ENCODE measurements around the gene RPL27. TPM values are rescaled to one million over a fixed set of nuclear protein-coding genes. Genes with fewer than 3 reads are reported as not detected.

RPL27 gene
- total RNA-seq, 1 experiment from 2014 or later, result 513 TPM

- ChIA-PET CTCF (no interaction called here), POLR2A (no interaction called here)
- Histone ChIP-seq H3K4me1 (ENCODE audit: control insufficient read depth, insufficient read depth, low read length) (peaks cover 17% of the 10 kb centered on the region), H3K27me3 (ENCODE audit: control insufficient read depth, insufficient read depth, low read length) (no peaks in the 10 kb centered on the region), H3K27ac (ENCODE audit: low read length) (no peak overlapping the region), H3K9me3 (ENCODE audit: control insufficient read depth, insufficient read depth, low read depth, low read length) (no peaks in the 10 kb centered on the region), H3K36me3 (ENCODE audit: control insufficient read depth, insufficient read depth, low read length) (no peaks in the 10 kb centered on the region), H3K4me3 (ENCODE audit: low read depth in 2 of 2, low read length in 2 of 2) (no peak overlapping the region)
- BruUV-seq (replicated peaks), result TSS peak; percentile 80
- ATAC-seq (no peak; the same call in 1 of the 2 replicates), DNase-seq (ENCODE audit: low read depth, low spot score) (no peak)
- in situ Hi-C loops (cut with HindIII; ENCODE audit: low pct_unique_long_range_greater_than_20kb, low sequenced_read_pairs), result no loop called here
- TF ChIP-seq CTCF (IDR thresholded peaks at IDR 0.05) (no peak), POLR2AphosphoS5 (IDR thresholded peaks at IDR 0.05; ENCODE audit: low read depth, low read length) (0 out of 2 replicates have a peak, but pooled peaks have one; percentile 22)
- intact Hi-C loops (cut with micrococcal nuclease; ENCODE audit: unreplicated experiment), result no loop called here
These were observed 16.7 kb downstream of the RPL27 start for GRCh38 chr17:43014649-43015542.

GRCh38 chr17:43015579-43015978, 17.4 kb downstream of the RPL27 start:
- H3K4me1 ChIP-seq (ENCODE audit: control insufficient read depth, insufficient read depth, low read length), result peaks cover 20% of the 10 kb centered on the region
- H3K27me3 ChIP-seq (ENCODE audit: control insufficient read depth, insufficient read depth, low read length), result no peaks in the 10 kb centered on the region
- BruUV-seq (replicated peaks), result no TSS peak
- H3K4me3 ChIP-seq (ENCODE audit: low read depth in 2 of 2, low read length in 2 of 2), result no peak overlapping the region
- in situ Hi-C loops (cut with HindIII; ENCODE audit: low pct_unique_long_range_greater_than_20kb, low sequenced_read_pairs), result no loop called here
- no peak overlapping the region for H3K27ac ChIP-seq (ENCODE audit: low read length)
- DNase-seq (ENCODE audit: low read depth, low spot score) (no peak), ATAC-seq (no peak)
- H3K36me3 ChIP-seq (ENCODE audit: control insufficient read depth, insufficient read depth, low read length), result no peaks in the 10 kb centered on the region
- ChIA-PET POLR2A (no interaction called here), CTCF (no interaction called here)
- TF ChIP-seq SIN3A (IDR thresholded peaks at IDR 0.05; ENCODE audit: borderline replicate concordance, insufficient read depth, low read depth, low read length), result no peak
- no peak for TF ChIP-seq POLR2AphosphoS5 (IDR thresholded peaks at IDR 0.05; ENCODE audit: low read depth, low read length)
- no peak for TF ChIP-seq REST (IDR thresholded peaks at IDR 0.05; ENCODE audit: insufficient read depth in 1 of 2, low read depth in 2 of 2, low read length in 1 of 2)
- intact Hi-C loops (cut with micrococcal nuclease; ENCODE audit: unreplicated experiment), result no loop called here
- H3K9me3 ChIP-seq (ENCODE audit: control insufficient read depth, insufficient read depth, low read depth, low read length), result no peaks in the 10 kb centered on the region

GRCh38 chr17:43016216-43016615, 18.0 kb downstream of the RPL27 start:
- Histone ChIP-seq H3K9me3 (ENCODE audit: control insufficient read depth, insufficient read depth, low read depth, low read length) (no peaks in the 10 kb centered on the region), H3K4me1 (ENCODE audit: control insufficient read depth, insufficient read depth, low read length) (peaks cover 18% of the 10 kb centered on the region), H3K27ac (ENCODE audit: low read length) (no peak overlapping the region), H3K27me3 (ENCODE audit: control insufficient read depth, insufficient read depth, low read length) (no peaks in the 10 kb centered on the region), H3K36me3 (ENCODE audit: control insufficient read depth, insufficient read depth, low read length) (no peaks in the 10 kb centered on the region), H3K4me3 (ENCODE audit: low read depth in 2 of 2, low read length in 2 of 2) (no peak overlapping the region)
- ATAC-seq (no peak), DNase-seq (ENCODE audit: low read depth, low spot score) (no peak)
- intact Hi-C loops (cut with micrococcal nuclease; ENCODE audit: unreplicated experiment) (no loop called here), in situ Hi-C loops (cut with HindIII; ENCODE audit: low pct_unique_long_range_greater_than_20kb, low sequenced_read_pairs) (no loop called here)
- BruUV-seq (replicated peaks), result no TSS peak
- POLR2A ChIA-PET, result no interaction called here
- TF ChIP-seq POLR2AphosphoS5 (IDR thresholded peaks at IDR 0.05; ENCODE audit: low read depth, low read length) (no peak; the same call in 1 of the 2 replicates), SIN3A (IDR thresholded peaks at IDR 0.05; ENCODE audit: borderline replicate concordance, insufficient read depth, low read depth, low read length) (no peak), TCF7L2 (IDR thresholded peaks at IDR 0.05; ENCODE audit: low read depth, low read length) (no peak)
- CTCF ChIA-PET, result no interaction called here
